ENCODE data around the gene FAM149B1. TPM values are rescaled to one million over a fixed set of nuclear protein-coding genes. Genes with fewer than 3 reads are reported as not detected.

FAM149B1 gene
- total and polyA plus RNA-seq, 2 of the 13 experiments (the other 11 are each of a cell fraction or from before 2014, with no cell fraction given), result 9.3 to 16.8 TPM

DNA sequence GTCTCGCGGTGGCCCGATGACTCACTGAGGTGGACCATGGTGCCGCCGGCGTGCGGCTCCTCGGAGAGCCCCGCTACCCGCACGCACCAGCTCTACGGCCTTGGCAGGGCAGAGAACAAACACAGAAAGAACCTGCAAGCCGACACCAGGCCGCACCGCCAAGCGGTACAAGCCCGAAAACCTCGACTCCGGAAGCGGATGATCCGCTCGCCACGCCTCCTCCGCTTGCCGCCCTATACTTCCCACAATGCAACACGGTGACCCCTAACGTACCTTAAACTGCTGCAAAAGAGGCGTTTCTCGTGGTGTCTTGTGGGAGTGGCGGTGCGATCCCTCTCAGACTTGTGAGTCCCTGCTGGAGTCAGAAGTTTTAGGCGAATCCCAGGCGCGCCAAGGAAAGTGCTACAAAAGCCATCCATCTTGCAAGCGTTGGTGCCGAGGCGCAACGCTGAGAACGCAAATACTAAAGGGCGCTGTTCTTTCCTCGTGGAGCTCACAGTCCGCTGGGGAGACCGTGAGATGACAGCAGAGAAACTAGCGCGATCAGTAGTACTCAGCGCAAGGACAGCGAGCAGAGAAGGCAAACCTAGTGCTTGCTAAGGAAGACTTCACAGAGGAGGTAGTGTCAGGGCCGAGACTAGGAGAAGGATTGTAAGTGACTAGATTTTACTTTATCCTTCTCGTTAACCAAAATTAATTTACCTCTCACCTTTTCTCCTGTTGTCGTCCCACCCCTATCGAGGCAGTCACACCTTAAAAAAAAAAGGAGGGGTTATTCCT, 84.7 kb downstream of the FAM149B1 start, which contains the start of gene MRPS16 (continued):
- TF ChIP-seq, protein P1, sequence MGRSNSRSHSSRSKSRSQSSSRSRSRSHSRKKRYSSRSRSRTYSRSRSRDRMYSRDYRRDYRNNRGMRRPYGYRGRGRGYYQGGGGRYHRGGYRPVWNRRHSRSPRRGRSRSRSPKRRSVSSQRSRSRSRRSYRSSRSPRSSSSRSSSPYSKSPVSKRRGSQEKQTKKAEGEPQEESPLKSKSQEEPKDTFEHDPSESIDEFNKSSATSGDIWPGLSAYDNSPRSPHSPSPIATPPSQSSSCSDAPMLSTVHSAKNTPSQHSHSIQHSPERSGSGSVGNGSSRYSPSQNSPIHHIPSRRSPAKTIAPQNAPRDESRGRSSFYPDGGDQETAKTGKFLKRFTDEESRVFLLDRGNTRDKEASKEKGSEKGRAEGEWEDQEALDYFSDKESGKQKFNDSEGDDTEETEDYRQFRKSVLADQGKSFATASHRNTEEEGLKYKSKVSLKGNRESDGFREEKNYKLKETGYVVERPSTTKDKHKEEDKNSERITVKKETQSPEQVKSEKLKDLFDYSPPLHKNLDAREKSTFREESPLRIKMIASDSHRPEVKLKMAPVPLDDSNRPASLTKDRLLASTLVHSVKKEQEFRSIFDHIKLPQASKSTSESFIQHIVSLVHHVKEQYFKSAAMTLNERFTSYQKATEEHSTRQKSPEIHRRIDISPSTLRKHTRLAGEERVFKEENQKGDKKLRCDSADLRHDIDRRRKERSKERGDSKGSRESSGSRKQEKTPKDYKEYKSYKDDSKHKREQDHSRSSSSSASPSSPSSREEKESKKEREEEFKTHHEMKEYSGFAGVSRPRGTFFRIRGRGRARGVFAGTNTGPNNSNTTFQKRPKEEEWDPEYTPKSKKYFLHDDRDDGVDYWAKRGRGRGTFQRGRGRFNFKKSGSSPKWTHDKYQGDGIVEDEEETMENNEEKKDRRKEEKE (IDR thresholded peaks at IDR 0.05), result no peak
- peak; percentile 21; the same call in 1 of the 2 replicates for TF ChIP-seq ZMYM3 (CRISPR knock-in tag; IDR thresholded peaks at IDR 0.05)
- TF ChIP-seq, protein P2, sequence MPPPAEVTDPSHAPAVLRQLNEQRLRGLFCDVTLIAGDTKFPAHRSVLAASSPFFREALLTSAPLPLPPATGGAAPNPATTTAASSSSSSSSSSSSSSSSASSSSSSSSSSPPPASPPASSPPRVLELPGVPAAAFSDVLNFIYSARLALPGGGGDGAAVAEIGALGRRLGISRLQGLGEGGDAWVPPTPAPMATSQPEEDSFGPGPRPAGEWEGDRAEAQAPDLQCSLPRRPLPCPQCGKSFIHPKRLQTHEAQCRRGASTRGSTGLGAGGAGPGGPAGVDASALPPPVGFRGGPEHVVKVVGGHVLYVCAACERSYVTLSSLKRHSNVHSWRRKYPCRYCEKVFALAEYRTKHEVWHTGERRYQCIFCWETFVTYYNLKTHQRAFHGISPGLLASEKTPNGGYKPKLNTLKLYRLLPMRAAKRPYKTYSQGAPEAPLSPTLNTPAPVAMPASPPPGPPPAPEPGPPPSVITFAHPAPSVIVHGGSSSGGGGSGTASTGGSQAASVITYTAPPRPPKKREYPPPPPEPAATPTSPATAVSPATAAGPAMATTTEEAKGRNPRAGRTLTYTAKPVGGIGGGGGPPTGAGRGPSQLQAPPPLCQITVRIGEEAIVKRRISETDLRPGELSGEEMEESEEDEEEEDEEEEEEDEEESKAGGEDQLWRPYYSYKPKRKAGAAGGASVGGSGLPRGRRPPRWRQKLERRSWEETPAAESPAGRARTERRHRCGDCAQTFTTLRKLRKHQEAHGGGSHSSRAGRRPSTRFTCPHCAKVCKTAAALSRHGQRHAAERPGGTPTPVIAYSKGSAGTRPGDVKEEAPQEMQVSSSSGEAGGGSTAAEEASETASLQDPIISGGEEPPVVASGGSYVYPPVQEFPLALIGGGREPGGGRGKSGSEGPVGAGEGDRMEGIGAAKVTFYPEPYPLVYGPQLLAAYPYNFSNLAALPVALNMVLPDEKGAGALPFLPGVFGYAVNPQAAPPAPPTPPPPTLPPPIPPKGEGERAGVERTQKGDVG (CRISPR knock-in tag; IDR thresholded peaks at IDR 0.05; ENCODE audit: borderline replicate concordance), result 0 out of 2 replicates have a peak, but pooled peaks have one; percentile 33
- TF ChIP-seq SIX4 (CRISPR knock-in tag; IDR thresholded peaks at IDR 0.05), result peak; percentile 69; the same call in 1 of the 2 replicates
- TF ChIP-seq, protein P3, sequence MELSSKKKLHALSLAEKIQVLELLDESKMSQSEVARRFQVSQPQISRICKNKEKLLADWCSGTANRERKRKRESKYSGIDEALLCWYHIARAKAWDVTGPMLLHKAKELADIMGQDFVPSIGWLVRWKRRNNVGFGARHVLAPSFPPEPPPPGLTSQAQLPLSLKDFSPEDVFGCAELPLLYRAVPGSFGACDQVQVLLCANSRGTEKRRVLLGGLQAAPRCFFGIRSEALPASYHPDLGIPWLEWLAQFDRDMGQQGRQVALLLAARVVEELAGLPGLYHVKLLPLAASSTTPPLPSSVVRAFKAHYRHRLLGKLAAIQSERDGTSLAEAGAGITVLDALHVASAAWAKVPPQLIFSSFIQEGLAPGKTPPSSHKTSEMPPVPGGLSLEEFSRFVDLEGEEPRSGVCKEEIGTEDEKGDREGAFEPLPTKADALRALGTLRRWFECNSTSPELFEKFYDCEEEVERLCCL (CRISPR knock-in tag; IDR thresholded peaks at IDR 0.05; ENCODE audit: borderline replicate concordance), result no peak
- TF ChIP-seq, protein P4, sequence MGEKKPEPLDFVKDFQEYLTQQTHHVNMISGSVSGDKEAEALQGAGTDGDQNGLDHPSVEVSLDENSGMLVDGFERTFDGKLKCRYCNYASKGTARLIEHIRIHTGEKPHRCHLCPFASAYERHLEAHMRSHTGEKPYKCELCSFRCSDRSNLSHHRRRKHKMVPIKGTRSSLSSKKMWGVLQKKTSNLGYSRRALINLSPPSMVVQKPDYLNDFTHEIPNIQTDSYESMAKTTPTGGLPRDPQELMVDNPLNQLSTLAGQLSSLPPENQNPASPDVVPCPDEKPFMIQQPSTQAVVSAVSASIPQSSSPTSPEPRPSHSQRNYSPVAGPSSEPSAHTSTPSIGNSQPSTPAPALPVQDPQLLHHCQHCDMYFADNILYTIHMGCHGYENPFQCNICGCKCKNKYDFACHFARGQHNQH (CRISPR knock-in tag; IDR thresholded peaks at IDR 0.05), result peak; percentile 75
- peak; percentile 76 for TF ChIP-seq AGO2 (optimal IDR thresholded peaks at IDR 0.05; ENCODE audit: low read depth, low read length)
- TF ChIP-seq SMAD9 (CRISPR knock-in tag; IDR thresholded peaks at IDR 0.05), result no peak
- no peak; the same call in 1 of the 2 replicates for TF ChIP-seq ZNF564 (CRISPR knock-in tag; IDR thresholded peaks at IDR 0.05)
- TF ChIP-seq MXD4 (CRISPR knock-in tag; IDR thresholded peaks at IDR 0.05), result peak; percentile 90; the same call in 1 of the 2 replicates
- no peak for TF ChIP-seq XBP1 (CRISPR knock-in tag; IDR thresholded peaks at IDR 0.05)
- no peak for TF ChIP-seq MIER2 (CRISPR knock-in tag; IDR thresholded peaks at IDR 0.05)
- no peak for TF ChIP-seq U2AF2 (IDR thresholded peaks at IDR 0.05; ENCODE audit: low read depth, low read length)
- TF ChIP-seq, protein P5, sequence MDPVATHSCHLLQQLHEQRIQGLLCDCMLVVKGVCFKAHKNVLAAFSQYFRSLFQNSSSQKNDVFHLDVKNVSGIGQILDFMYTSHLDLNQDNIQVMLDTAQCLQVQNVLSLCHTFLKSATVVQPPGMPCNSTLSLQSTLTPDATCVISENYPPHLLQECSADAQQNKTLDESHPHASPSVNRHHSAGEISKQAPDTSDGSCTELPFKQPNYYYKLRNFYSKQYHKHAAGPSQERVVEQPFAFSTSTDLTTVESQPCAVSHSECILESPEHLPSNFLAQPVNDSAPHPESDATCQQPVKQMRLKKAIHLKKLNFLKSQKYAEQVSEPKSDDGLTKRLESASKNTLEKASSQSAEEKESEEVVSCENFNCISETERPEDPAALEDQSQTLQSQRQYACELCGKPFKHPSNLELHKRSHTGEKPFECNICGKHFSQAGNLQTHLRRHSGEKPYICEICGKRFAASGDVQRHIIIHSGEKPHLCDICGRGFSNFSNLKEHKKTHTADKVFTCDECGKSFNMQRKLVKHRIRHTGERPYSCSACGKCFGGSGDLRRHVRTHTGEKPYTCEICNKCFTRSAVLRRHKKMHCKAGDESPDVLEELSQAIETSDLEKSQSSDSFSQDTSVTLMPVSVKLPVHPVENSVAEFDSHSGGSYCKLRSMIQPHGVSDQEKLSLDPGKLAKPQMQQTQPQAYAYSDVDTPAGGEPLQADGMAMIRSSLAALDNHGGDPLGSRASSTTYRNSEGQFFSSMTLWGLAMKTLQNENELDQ (CRISPR knock-in tag; IDR thresholded peaks at IDR 0.05; ENCODE audit: borderline replicate concordance), result no peak
- TF ChIP-seq, protein P6, sequence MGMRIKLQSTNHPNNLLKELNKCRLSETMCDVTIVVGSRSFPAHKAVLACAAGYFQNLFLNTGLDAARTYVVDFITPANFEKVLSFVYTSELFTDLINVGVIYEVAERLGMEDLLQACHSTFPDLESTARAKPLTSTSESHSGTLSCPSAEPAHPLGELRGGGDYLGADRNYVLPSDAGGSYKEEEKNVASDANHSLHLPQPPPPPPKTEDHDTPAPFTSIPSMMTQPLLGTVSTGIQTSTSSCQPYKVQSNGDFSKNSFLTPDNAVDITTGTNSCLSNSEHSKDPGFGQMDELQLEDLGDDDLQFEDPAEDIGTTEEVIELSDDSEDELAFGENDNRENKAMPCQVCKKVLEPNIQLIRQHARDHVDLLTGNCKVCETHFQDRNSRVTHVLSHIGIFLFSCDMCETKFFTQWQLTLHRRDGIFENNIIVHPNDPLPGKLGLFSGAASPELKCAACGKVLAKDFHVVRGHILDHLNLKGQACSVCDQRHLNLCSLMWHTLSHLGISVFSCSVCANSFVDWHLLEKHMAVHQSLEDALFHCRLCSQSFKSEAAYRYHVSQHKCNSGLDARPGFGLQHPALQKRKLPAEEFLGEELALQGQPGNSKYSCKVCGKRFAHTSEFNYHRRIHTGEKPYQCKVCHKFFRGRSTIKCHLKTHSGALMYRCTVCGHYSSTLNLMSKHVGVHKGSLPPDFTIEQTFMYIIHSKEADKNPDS (CRISPR knock-in tag; IDR thresholded peaks at IDR 0.05), result no peak

Measured in HepG2 (cell line).